HepG2 (cell line): Measurements from ENCODE around the gene HCFC2.

Experiments
- KDM4B ChIP-seq: sonication (generic); formaldehyde crosslinking; IDR thresholded peaks from 2 replicates; pipeline ENCODE4 v1.4.0; 2020; ENCODE audit warnings: missing genetic modification reagents
- MXI1 ChIP-seq: IDR thresholded peaks from 3 replicates; pipeline ENCODE4 v1.6.1; 2012; ENCODE audit warnings: low read depth, low read length, inconsistent platforms, borderline replicate concordance
- ZNF737 ChIP-seq: sonication (generic); formaldehyde crosslinking; IDR thresholded peaks from 2 replicates; pipeline ENCODE4 v1.5.0; 2020; ENCODE audit warnings: missing genetic modification reagents, mild to moderate bottlenecking, borderline replicate concordance
- TF ChIP-seq, protein P1 (sequence below): sonication (generic); formaldehyde crosslinking; IDR thresholded peaks from 2 replicates; pipeline ENCODE4 v1.8.1; 2023; ENCODE audit warnings: missing genetic modification reagents, inconsistent platforms, borderline replicate concordance
- TF ChIP-seq, protein P2 (sequence below): sonication (generic); formaldehyde crosslinking; IDR thresholded peaks from 2 replicates; pipeline ENCODE4 v1.4.0; 2020; ENCODE audit warnings: missing genetic modification reagents, borderline replicate concordance

DNA sequence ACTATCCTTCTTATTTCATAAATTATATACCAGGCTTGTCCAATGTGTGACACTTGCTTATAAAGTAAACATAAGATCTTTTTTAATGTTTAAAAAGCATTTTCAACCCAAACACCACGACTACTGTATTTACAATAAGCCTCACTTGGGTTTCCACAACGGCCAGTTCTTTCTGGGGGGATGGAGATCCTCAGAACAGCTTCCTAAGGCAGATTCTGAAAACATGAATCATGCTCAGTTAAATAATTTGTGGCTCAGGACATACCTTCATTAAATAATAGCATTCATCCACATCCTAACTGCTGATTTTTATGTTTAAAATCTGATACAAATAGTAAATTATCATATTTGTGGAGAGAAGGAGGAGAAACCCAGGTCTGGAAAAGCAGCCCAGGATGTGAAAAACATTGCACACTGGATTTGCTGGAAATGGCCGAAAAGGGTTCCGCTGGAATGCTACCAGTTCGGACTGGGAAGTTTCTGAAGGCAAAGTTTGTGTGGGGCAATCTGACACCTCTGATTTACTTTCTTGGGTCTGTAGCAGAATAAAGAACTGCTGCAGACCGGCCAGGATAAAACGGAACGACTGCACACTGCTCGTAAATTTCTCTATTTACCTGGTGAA is 14.9 kb upstream of the HCFC2 start:
- TF ChIP-seq KDM4B (CRISPR knock-in tag) (no peak), MXI1 (no peak), ZNF737 (CRISPR knock-in tag) (no peak)
- TF ChIP-seq, protein P1, sequence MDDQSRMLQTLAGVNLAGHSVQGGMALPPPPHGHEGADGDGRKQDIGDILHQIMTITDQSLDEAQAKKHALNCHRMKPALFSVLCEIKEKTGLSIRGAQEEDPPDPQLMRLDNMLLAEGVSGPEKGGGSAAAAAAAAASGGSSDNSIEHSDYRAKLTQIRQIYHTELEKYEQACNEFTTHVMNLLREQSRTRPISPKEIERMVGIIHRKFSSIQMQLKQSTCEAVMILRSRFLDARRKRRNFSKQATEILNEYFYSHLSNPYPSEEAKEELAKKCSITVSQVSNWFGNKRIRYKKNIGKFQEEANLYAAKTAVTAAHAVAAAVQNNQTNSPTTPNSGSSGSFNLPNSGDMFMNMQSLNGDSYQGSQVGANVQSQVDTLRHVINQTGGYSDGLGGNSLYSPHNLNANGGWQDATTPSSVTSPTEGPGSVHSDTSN: no peak
- TF ChIP-seq, protein P2, sequence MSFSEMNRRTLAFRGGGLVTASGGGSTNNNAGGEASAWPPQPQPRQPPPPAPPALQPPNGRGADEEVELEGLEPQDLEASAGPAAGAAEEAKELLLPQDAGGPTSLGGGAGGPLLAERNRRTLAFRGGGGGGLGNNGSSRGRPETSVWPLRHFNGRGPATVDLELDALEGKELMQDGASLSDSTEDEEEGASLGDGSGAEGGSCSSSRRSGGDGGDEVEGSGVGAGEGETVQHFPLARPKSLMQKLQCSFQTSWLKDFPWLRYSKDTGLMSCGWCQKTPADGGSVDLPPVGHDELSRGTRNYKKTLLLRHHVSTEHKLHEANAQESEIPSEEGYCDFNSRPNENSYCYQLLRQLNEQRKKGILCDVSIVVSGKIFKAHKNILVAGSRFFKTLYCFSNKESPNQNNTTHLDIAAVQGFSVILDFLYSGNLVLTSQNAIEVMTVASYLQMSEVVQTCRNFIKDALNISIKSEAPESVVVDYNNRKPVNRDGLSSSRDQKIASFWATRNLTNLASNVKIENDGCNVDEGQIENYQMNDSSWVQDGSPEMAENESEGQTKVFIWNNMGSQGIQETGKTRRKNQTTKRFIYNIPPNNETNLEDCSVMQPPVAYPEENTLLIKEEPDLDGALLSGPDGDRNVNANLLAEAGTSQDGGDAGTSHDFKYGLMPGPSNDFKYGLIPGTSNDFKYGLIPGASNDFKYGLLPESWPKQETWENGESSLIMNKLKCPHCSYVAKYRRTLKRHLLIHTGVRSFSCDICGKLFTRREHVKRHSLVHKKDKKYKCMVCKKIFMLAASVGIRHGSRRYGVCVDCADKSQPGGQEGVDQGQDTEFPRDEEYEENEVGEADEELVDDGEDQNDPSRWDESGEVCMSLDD (CRISPR knock-in tag): no peak
